ENCODE measurements around the gene ZNF568. TPM values are rescaled to one million over a fixed set of nuclear protein-coding genes. Genes with fewer than 3 reads are reported as not detected.

ZNF568 gene
- total RNA-seq, 2 experiments from 2014 or later, result 0.13 TPM; not detected in 1

DNA sequence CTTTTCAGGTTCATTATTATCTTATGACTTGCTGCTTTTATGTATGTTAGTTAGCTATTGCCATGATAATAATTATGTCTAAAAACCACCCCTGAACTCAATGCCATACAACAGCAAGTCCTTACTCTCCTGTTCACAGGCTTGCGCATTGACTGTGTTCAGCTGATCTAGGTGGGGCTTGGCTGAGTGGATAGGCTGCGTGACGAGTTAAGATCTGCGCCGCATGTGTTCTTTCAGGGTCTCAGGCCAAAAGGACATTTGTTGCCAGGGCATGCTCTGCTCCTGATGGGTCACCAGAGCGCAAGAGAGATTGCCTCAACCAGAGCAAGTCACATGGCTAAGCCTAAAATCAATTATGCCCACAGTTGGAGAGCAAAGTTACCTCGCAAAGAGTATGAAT is 859 bp downstream of the ZNF568 start:
- no peak overlapping the region for H3K4me2 ChIP-seq (ENCODE audit: low read length)

DNA sequence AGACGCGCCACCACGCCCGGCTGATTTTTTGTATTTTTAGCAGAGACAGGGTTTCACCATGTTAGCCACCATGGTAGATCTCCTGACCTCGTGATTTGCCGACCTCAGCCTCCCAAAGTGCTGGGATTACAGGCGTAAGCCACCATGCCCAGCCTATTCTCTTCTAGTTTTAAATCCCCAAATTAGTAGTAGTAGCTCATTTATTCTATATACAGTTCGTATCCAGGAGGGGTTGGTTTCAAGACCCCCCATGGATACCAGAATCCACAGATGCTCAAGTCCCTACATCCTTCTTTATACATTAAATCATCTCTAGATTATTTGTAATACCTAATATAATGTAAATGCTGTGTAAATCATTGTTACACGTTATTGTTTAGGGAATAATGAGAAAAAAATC is 2.0 kb downstream of the ZNF568 start:
- H2AFZ ChIP-seq (ENCODE audit: low read length), result no peak overlapping the region
- no peak overlapping the region for H3K4me2 ChIP-seq (ENCODE audit: low read length)
- TF ChIP-seq EZH2phosphoT487 (IDR thresholded peaks at IDR 0.05; ENCODE audit: borderline replicate concordance, low read depth, low read length), result no peak
- TF ChIP-seq, protein P1, sequence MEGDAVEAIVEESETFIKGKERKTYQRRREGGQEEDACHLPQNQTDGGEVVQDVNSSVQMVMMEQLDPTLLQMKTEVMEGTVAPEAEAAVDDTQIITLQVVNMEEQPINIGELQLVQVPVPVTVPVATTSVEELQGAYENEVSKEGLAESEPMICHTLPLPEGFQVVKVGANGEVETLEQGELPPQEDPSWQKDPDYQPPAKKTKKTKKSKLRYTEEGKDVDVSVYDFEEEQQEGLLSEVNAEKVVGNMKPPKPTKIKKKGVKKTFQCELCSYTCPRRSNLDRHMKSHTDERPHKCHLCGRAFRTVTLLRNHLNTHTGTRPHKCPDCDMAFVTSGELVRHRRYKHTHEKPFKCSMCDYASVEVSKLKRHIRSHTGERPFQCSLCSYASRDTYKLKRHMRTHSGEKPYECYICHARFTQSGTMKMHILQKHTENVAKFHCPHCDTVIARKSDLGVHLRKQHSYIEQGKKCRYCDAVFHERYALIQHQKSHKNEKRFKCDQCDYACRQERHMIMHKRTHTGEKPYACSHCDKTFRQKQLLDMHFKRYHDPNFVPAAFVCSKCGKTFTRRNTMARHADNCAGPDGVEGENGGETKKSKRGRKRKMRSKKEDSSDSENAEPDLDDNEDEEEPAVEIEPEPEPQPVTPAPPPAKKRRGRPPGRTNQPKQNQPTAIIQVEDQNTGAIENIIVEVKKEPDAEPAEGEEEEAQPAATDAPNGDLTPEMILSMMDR (conservative IDR thresholded peaks at IDR 0.05; ENCODE audit: low read length), result no peak
- H3K4me1 ChIP-seq (ENCODE audit: insufficient read depth, low read length, poor library complexity, severe bottlenecking), result no peaks in the 10 kb centered on the region
- no TSS peak for BruUV-seq (replicated peaks)
- H3K36me3 ChIP-seq (ENCODE audit: insufficient read depth, low read length), result no peaks in the 10 kb centered on the region
- H3K79me2 ChIP-seq (ENCODE audit: insufficient read depth, low read depth, low read length), result no peaks in the 10 kb centered on the region
- no peak overlapping the region for H3K27ac ChIP-seq (ENCODE audit: low read depth, low read length, poor library complexity, severe bottlenecking)
- CTCF ChIA-PET (ENCODE audit: unreplicated experiment), result no interaction called here
- no peaks in the 10 kb centered on the region for H4K20me1 ChIP-seq (ENCODE audit: insufficient read depth, low read length)
- H3K9me2 ChIP-seq (ENCODE audit: insufficient read depth, low read length), result no peaks in the 10 kb centered on the region
- H3K4me3 ChIP-seq (ENCODE audit: low read depth, low read length, poor library complexity, severe bottlenecking), result no peak overlapping the region
- H3K9me3 ChIP-seq (ENCODE audit: low read length), result peaks cover 13% of the 10 kb centered on the region; the same call in 1 of the 2 replicates
- intact Hi-C loops (cut with micrococcal nuclease; ENCODE audit: unreplicated experiment), result no loop called here
- POLR2A ChIA-PET, result no interaction called here
- DNase-seq (ENCODE audit: low spot score), result no peak

More for the DNA sequence above, 859 bp downstream of the ZNF568 start:
- ChIA-PET CTCF (ENCODE audit: unreplicated experiment) (no interaction called here), POLR2A (no interaction called here)
- BruUV-seq (replicated peaks), result no TSS peak
- no peak overlapping the region for H3K27ac ChIP-seq (ENCODE audit: low read depth, low read length, poor library complexity, severe bottlenecking)
- intact Hi-C loops (cut with micrococcal nuclease; ENCODE audit: unreplicated experiment), result no loop called here
- TF ChIP-seq, protein P1 (conservative IDR thresholded peaks at IDR 0.05; ENCODE audit: low read length), result no peak
- no peak for TF ChIP-seq EZH2phosphoT487 (IDR thresholded peaks at IDR 0.05; ENCODE audit: borderline replicate concordance, low read depth, low read length)
- peaks cover 13% of the 10 kb centered on the region; the same call in 1 of the 2 replicates for H3K9me3 ChIP-seq (ENCODE audit: low read length)
- DNase-seq (ENCODE audit: low spot score), result no peak
- no peaks in the 10 kb centered on the region for H3K4me1 ChIP-seq (ENCODE audit: insufficient read depth, low read length, poor library complexity, severe bottlenecking)
- no peaks in the 10 kb centered on the region for H4K20me1 ChIP-seq (ENCODE audit: insufficient read depth, low read length)
- no peak overlapping the region for H3K4me3 ChIP-seq (ENCODE audit: low read depth, low read length, poor library complexity, severe bottlenecking)
- no peaks in the 10 kb centered on the region for H3K79me2 ChIP-seq (ENCODE audit: insufficient read depth, low read depth, low read length)
- no peak overlapping the region for H2AFZ ChIP-seq (ENCODE audit: low read length)
- H3K36me3 ChIP-seq (ENCODE audit: insufficient read depth, low read length), result no peaks in the 10 kb centered on the region
- H3K9me2 ChIP-seq (ENCODE audit: insufficient read depth, low read length), result no peaks in the 10 kb centered on the region

DNA sequence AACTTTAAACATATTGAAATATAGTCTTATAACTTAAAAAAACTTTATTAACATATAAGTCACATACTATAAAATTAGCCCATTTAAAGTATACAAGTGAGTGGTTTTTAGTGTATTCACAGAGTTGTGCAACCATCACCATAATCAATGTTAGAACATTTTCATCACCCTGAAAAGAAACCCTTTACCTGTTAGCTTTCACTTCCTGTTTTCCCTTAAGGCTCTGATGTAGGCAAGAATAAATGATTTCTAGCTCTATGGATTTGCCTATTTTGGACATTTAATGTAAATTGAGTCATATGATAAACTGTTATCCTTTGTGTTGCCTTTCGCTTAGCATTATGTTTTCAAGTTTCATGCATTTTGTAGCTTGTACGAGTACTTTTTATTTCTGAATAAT is 15.6 kb downstream of the ZNF568 start:
- no TSS peak for BruUV-seq (replicated peaks)

More for the DNA sequence above, 15.6 kb downstream of the ZNF568 start:
- Histone ChIP-seq H3K4me3 (ENCODE audit: low read depth, low read length, poor library complexity, severe bottlenecking) (no peak overlapping the region), H3K4me2 (ENCODE audit: low read length) (no peak overlapping the region), H3K4me1 (ENCODE audit: insufficient read depth, low read length, poor library complexity, severe bottlenecking) (no peaks in the 10 kb centered on the region), H3K36me3 (ENCODE audit: insufficient read depth, low read length) (no peaks in the 10 kb centered on the region), H2AFZ (ENCODE audit: low read length) (no peak overlapping the region), H3K27ac (ENCODE audit: low read depth, low read length, poor library complexity, severe bottlenecking) (no peak overlapping the region), H3K79me2 (ENCODE audit: insufficient read depth, low read depth, low read length) (no peaks in the 10 kb centered on the region), H4K20me1 (ENCODE audit: insufficient read depth, low read length) (no peaks in the 10 kb centered on the region), H3K9me3 (ENCODE audit: low read length) (0 out of 2 replicates have a peak, but pooled peaks cover 3% of the 10 kb centered on the region), H3K9me2 (ENCODE audit: insufficient read depth, low read length) (no peaks in the 10 kb centered on the region)
- ChIA-PET POLR2A (no interaction called here), CTCF (ENCODE audit: unreplicated experiment) (no interaction called here)
- intact Hi-C loops (cut with micrococcal nuclease; ENCODE audit: unreplicated experiment), result no loop called here
- no peak for DNase-seq (ENCODE audit: low spot score)
- no peak for TF ChIP-seq EZH2phosphoT487 (IDR thresholded peaks at IDR 0.05; ENCODE audit: borderline replicate concordance, low read depth, low read length)
- TF ChIP-seq, protein P1 (conservative IDR thresholded peaks at IDR 0.05; ENCODE audit: low read length), result no peak
